RWPE2 (cell line): ENCODE measurements around the gene CCDC81.

Experiments
- ATAC-seq: fragments of 200-7000 bp; cut with Tn5 transposase; 3 replicates; pipeline ENCODE4 v1.9.1; 2021; ENCODE audit warnings: low read depth
- DNase-seq: peaks from one replicate; pipeline ENCODE4 v3.0.0-alpha.2; 2020; ENCODE audit warnings: low spot score
- H3K27ac ChIP-seq: fragments of 450-650 bp; 2 replicates; pipeline ENCODE4 v1.5.1; 2017; ENCODE audit warnings: mild to moderate bottlenecking; ENCODE audit not compliant: poor library complexity, severe bottlenecking
- H3K27me3 ChIP-seq: fragments of 250-450 bp; sonication (Bioruptor Pico); 2 replicates; pipeline ENCODE4 v1.5.1; 2021; ENCODE audit warnings: mild to moderate bottlenecking, moderate library complexity; ENCODE audit not compliant: insufficient read depth, poor library complexity, severe bottlenecking
- H3K36me3 ChIP-seq: fragments of 250-450 bp; sonication (Bioruptor Pico); 2 replicates; pipeline ENCODE4 v1.5.1; 2020; ENCODE audit warnings: low read depth, mild to moderate bottlenecking, moderate library complexity
- H3K4me1 ChIP-seq: fragments of 250-450 bp; sonication (Bioruptor Pico); 2 replicates; pipeline ENCODE4 v1.5.1; 2021; ENCODE audit warnings: mild to moderate bottlenecking, moderate library complexity; ENCODE audit not compliant: insufficient read depth, poor library complexity, severe bottlenecking
- H3K4me3 ChIP-seq: fragments of 250-450 bp; sonication (Bioruptor Pico); 2 replicates; pipeline ENCODE4 v1.5.1; 2021; ENCODE audit warnings: mild to moderate bottlenecking, moderate library complexity; ENCODE audit not compliant: severe bottlenecking
- H3K9me3 ChIP-seq: fragments of 250-450 bp; sonication (Bioruptor Pico); 2 replicates; pipeline ENCODE4 v1.5.1; 2021; ENCODE audit warnings: mild to moderate bottlenecking, moderate library complexity; ENCODE audit not compliant: severe bottlenecking
- CTCF ChIP-seq: fragments of 450-650 bp; IDR thresholded peaks from one replicate; pipeline ENCODE4 v1.5.1; 2017; ENCODE audit warnings: mild to moderate bottlenecking, moderate library complexity; ENCODE audit not compliant: poor library complexity, severe bottlenecking

CCDC81 gene

GRCh38 chr11:86440305-86440716 is 65.6 kb downstream of the CCDC81 start:
- no peak overlapping the region for H3K4me3 ChIP-seq
- H3K27ac ChIP-seq: no peak overlapping the region
- no peak for ATAC-seq
- no peaks in the 10 kb centered on the region for H3K27me3 ChIP-seq
- no peaks in the 10 kb centered on the region for H3K4me1 ChIP-seq
- no peaks in the 10 kb centered on the region for H3K9me3 ChIP-seq
- no peaks in the 10 kb centered on the region for H3K36me3 ChIP-seq
- DNase-seq: no peak
- TF ChIP-seq CTCF: no peak

DNA sequence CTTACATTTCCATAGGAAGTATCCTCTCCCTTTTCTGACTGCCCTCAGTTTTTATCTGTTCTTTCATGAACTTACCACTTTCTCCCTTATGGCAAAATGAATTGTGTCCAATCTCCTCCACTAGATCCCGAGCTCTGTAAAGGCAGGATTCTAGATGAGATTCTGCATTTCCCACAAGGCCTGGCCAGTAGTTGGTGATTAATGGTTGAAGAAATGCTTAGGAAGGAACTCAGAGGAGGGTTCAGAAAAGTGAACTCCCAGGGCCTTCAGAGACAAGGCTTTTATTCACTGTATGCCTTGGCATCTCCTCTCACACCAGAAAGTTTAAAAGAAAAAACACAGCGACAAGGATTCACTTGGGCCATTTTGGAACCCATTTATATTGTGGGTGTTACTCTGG is 66.2 kb downstream of the CCDC81 start:
- TF ChIP-seq CTCF: no peak
- Histone ChIP-seq H3K27ac (no peak overlapping the region), H3K4me1 (no peaks in the 10 kb centered on the region), H3K4me3 (no peak overlapping the region), H3K9me3 (no peaks in the 10 kb centered on the region), H3K36me3 (no peaks in the 10 kb centered on the region), H3K27me3 (no peaks in the 10 kb centered on the region)
- ATAC-seq: no peak
- DNase-seq: no peak

DNA sequence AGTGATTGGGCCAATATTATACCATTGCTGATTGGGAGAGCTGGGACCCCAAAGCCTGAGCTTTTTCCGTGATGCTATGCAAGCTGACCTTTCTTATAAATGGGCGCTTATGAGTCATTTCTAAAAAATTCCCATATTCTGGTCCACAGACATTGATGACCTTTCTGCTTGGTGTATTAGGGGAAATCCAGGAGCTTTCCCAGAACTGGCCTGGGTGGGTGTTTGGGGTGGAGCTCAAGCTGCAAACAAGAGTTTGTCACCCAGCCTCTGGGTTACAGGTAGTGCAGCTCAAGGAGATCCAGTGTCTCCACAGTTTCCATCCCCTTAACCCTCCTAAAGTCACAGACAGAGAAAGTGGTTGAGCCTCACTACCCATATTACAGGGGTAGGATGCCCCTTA is 67.7 kb downstream of the CCDC81 start:
- H3K4me1 ChIP-seq: no peaks in the 10 kb centered on the region
- no peak overlapping the region for H3K4me3 ChIP-seq
- H3K27me3 ChIP-seq: no peaks in the 10 kb centered on the region
- ATAC-seq: no peak
- H3K36me3 ChIP-seq: no peaks in the 10 kb centered on the region
- H3K27ac ChIP-seq: no peak overlapping the region
- H3K9me3 ChIP-seq: no peaks in the 10 kb centered on the region
- no peak for TF ChIP-seq CTCF
- DNase-seq: no peak

- Histone ChIP-seq H3K27ac (no peak overlapping the region), H3K36me3 (no peaks in the 10 kb centered on the region), H3K4me3 (no peak overlapping the region), H3K9me3 (no peaks in the 10 kb centered on the region), H3K4me1 (no peaks in the 10 kb centered on the region), H3K27me3 (no peaks in the 10 kb centered on the region)
- TF ChIP-seq CTCF: no peak
- ATAC-seq (no peak), DNase-seq (no peak)
Observed at GRCh38 chr11:86442827-86443226, 68.1 kb downstream of the CCDC81 start.

GRCh38 chr11:86443415-86443814 is 68.7 kb downstream of the CCDC81 start:
- Histone ChIP-seq H3K27me3 (no peaks in the 10 kb centered on the region), H3K36me3 (no peaks in the 10 kb centered on the region), H3K9me3 (no peaks in the 10 kb centered on the region), H3K4me3 (no peak overlapping the region), H3K4me1 (no peaks in the 10 kb centered on the region), H3K27ac (no peak overlapping the region)
- ATAC-seq (no peak), DNase-seq (no peak)
- TF ChIP-seq CTCF: no peak
